OCI-LY7 (cell line): ENCODE data around the gene CERS3. TPM values are rescaled to one million over a fixed set of nuclear protein-coding genes. Genes with fewer than 3 reads are reported as not detected.

Experiments
- BruUV-seq: library from RNA; stranded (reverse); fragments of 400-500 nt; replicated peaks from 2 replicates; lab custom pipeline; 2021; lab: Mats Ljungman, UMichigan
- CTCF ChIA-PET: fragments of 300-600 bp; sonication (Branson Sonifier 250); formaldehyde crosslinking; loops from one replicate; lab custom pipeline; 2022; ENCODE audit warnings: antibody characterized with exemption; ENCODE audit not compliant: unreplicated experiment; lab: Charles Lee
- POLR2A ChIA-PET: fragments of 300-600 bp; sonication (Branson Sonifier 250); formaldehyde crosslinking; loops from one replicate; lab custom pipeline; 2022; ENCODE audit warnings: antibody characterized with exemption; lab: Charles Lee
- DNase-seq: peaks from one replicate; pipeline ENCODE4 v3.0.0-alpha.2; 2015; ENCODE audit warnings: low spot score
- H2AFZ ChIP-seq: fragments of 200-600 bp; sonication (generic), shearing (Covaris generic); 2 replicates; pipeline ENCODE4 v1.6.1; 2014; ENCODE audit warnings: mild to moderate bottlenecking, antibody characterized with exemption, low read length, moderate library complexity
- H3K27ac ChIP-seq: fragments of 200-600 bp; sonication (generic); 2 replicates; pipeline ENCODE4 v1.5.1; 2014; ENCODE audit warnings: mixed run types, low read depth, mild to moderate bottlenecking, moderate library complexity, low read length, inconsistent platforms; ENCODE audit not compliant: poor library complexity, severe bottlenecking
- H3K36me3 ChIP-seq: fragments of 200-600 bp; sonication (generic); 2 replicates; pipeline ENCODE4 v1.6.1; 2014; ENCODE audit warnings: mild to moderate bottlenecking, antibody characterized with exemption, low read length, moderate library complexity, mixed read lengths; ENCODE audit not compliant: insufficient read depth
- H3K4me1 ChIP-seq: fragments of 200-600 bp; sonication (generic); 2 replicates; pipeline ENCODE4 v1.5.1; 2014; ENCODE audit warnings: mild to moderate bottlenecking, low read length; ENCODE audit not compliant: insufficient read depth, poor library complexity, severe bottlenecking
- H3K4me2 ChIP-seq: fragments of 200-600 bp; sonication (generic); 2 replicates; pipeline ENCODE4 v1.6.1; 2014; ENCODE audit warnings: mild to moderate bottlenecking, low read length
- H3K4me3 ChIP-seq: fragments of 200-600 bp; sonication (generic); 2 replicates; pipeline ENCODE4 v1.5.1; 2014; ENCODE audit warnings: mild to moderate bottlenecking, low read depth, low read length; ENCODE audit not compliant: poor library complexity, severe bottlenecking
- H3K79me2 ChIP-seq: fragments of 200-600 bp; sonication (generic); 2 replicates; pipeline ENCODE4 v1.6.1; 2016; ENCODE audit warnings: low read depth, mild to moderate bottlenecking, low read length, moderate library complexity, mixed read lengths; ENCODE audit not compliant: insufficient read depth
- H3K9me2 ChIP-seq: fragments of 200-600 bp; sonication (generic); 2 replicates; pipeline ENCODE4 v1.6.1; 2016; ENCODE audit warnings: mild to moderate bottlenecking, low read length, mixed read lengths; ENCODE audit not compliant: insufficient read depth
- H3K9me3 ChIP-seq: fragments of 200-600 bp; sonication (generic); 2 replicates; pipeline ENCODE4 v1.6.1; 2014; ENCODE audit warnings: mild to moderate bottlenecking, mixed run types, low read length, mixed read lengths
- H4K20me1 ChIP-seq: fragments of 200-600 bp; sonication (generic); 2 replicates; pipeline ENCODE4 v1.6.1; 2014; ENCODE audit warnings: mild to moderate bottlenecking, antibody characterized with exemption, low read length, moderate library complexity, mixed read lengths; ENCODE audit not compliant: insufficient read depth
- CTCF ChIP-seq: fragments of 200-600 bp; sonication (generic); conservative IDR thresholded peaks from 2 replicates; pipeline ENCODE4 v1.5.1; 2014; ENCODE audit warnings: mild to moderate bottlenecking, antibody characterized with exemption, low read length, moderate library complexity, mixed read lengths
- EZH2phosphoT487 ChIP-seq: fragments of 200-600 bp; sonication (generic); IDR thresholded peaks from 2 replicates; pipeline ENCODE4 v1.6.1; 2018; ENCODE audit warnings: low read depth, borderline replicate concordance, mild to moderate bottlenecking, mixed run types, antibody characterized with exemption, low read length, moderate library complexity, mixed read lengths
- intact Hi-C: fragments of 100-400 bp; cut with micrococcal nuclease; formaldehyde crosslinking; loops from one replicate; pipeline ENCODE4 v1.10.0; 2022; ENCODE audit not compliant: unreplicated experiment
- total RNA-seq, 2 experiments: library from RNA; depleted of rRNA in 1 of 2; stranded (reverse); fragments of >200 nt in 1 of 2; shearing (Covaris generic) in 1 of 2; gene quantifications; 2 replicates each; pipeline ENCODE4 v1.2.3, GENCODE V29; 2014 to 2022

CERS3 gene
- total RNA-seq, 2 experiments from 2014 or later = 0.88 TPM; not detected in 1

- Histone ChIP-seq H3K4me2 (no peak overlapping the region), H3K36me3 (no peaks in the 10 kb centered on the region), H3K9me2 (no peaks in the 10 kb centered on the region), H3K27ac (no peak overlapping the region), H2AFZ (no peak overlapping the region), H3K4me1 (no peaks in the 10 kb centered on the region), H3K79me2 (no peaks in the 10 kb centered on the region), H3K9me3 (no peaks in the 10 kb centered on the region), H4K20me1 (no peaks in the 10 kb centered on the region), H3K4me3 (no peak overlapping the region)
- no TSS peak for BruUV-seq
- no peak for DNase-seq
- TF ChIP-seq EZH2phosphoT487 (no peak), CTCF (no peak)
- ChIA-PET CTCF (no interaction called here), POLR2A (no interaction called here)
- intact Hi-C loops = no loop called here
These were observed 5.1 kb upstream of the CERS3 start for GRCh38 chr15:100533886-100534285.

- CTCF ChIA-PET = no interaction called here
- no peak overlapping the region for H2AFZ ChIP-seq
- no peaks in the 10 kb centered on the region for H4K20me1 ChIP-seq
- no peak overlapping the region for H3K4me3 ChIP-seq
- intact Hi-C loops = no loop called here
- no peak overlapping the region for H3K4me2 ChIP-seq
- H3K36me3 ChIP-seq = no peaks in the 10 kb centered on the region
- no peaks in the 10 kb centered on the region for H3K9me2 ChIP-seq
- no peaks in the 10 kb centered on the region for H3K4me1 ChIP-seq
- no peak for DNase-seq
- BruUV-seq = no TSS peak
- H3K79me2 ChIP-seq = no peaks in the 10 kb centered on the region
- TF ChIP-seq EZH2phosphoT487 = no peak
- no peaks in the 10 kb centered on the region for H3K9me3 ChIP-seq
- POLR2A ChIA-PET = interaction anchor here (0.7 to 1.0 kb wide), 2 partner anchors 77 to 1108 kb away, joined by 3 to 4 read pairs; no protein-coding TSS in a partner anchor
- no peak overlapping the region for H3K27ac ChIP-seq
These were observed 3.1 kb upstream of the CERS3 start for GRCh38 chr15:100531823-100532327.

GRCh38 chr15:100531204-100531603 is 2.5 kb upstream of the CERS3 start:
- no peaks in the 10 kb centered on the region for H3K9me3 ChIP-seq
- H4K20me1 ChIP-seq = no peaks in the 10 kb centered on the region
- no TSS peak for BruUV-seq
- no peak overlapping the region for H3K4me2 ChIP-seq
- no peaks in the 10 kb centered on the region for H3K4me1 ChIP-seq
- H3K27ac ChIP-seq = no peak overlapping the region
- CTCF ChIA-PET = no interaction called here
- no peaks in the 10 kb centered on the region for H3K79me2 ChIP-seq
- intact Hi-C loops = no loop called here
- no peak overlapping the region for H3K4me3 ChIP-seq
- no peak overlapping the region for H2AFZ ChIP-seq
- no peak for DNase-seq
- no peak for TF ChIP-seq EZH2phosphoT487
- no peak for TF ChIP-seq CTCF
- POLR2A ChIA-PET = interaction anchor here (0.7 to 1.0 kb wide), 2 partner anchors 76 to 1107 kb away, joined by 3 to 4 read pairs; no protein-coding TSS in a partner anchor
- H3K36me3 ChIP-seq = no peaks in the 10 kb centered on the region
- no peaks in the 10 kb centered on the region for H3K9me2 ChIP-seq
